AG10803 (cell line): Measurements from ENCODE around the gene TTYH3.

Source experiments
- DNase-seq: peaks from one replicate; pipeline ENCODE4 v3.0.0; 2010; ENCODE audit warnings: low read depth
- H3K4me3 ChIP-seq: 2 replicates; pipeline ENCODE4 v1.5.1; 2011; ENCODE audit warnings: mild to moderate bottlenecking, low read length, control low read depth
- TF ChIP-seq, protein P1 (sequence below): conservative IDR thresholded peaks from 2 replicates; pipeline ENCODE4 v1.5.1; 2011; ENCODE audit warnings: mild to moderate bottlenecking, low read length, control low read depth, inconsistent platforms

Gene TTYH3

DNA sequence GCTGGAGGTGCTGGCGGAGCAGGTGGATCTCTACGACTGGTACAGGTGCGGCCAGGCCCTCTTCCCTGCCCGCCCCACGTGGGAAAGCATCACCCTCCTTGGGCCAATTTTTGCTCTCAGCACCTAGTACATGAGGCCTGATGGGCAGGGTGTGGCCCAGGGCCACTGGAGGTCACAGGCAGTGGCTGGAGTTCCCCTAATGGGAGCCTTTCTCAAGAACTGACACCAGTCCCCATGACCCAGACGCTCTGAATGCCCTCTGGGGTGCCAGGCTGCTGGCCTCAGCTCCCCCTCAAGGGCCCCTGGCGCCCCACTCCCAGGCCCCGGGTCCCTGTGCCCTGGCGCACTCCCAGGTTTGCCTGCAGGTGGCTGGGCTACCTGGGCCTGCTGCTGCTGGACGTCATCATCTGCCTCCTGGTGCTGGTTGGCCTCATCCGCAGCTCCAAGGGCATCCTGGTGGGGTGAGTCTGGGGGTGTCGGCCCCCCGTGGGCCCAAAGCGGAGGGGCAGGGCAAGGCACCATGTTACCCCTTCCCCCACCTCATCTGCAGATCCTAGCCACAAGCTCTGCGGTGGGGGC, 15.9 kb downstream of the TTYH3 start:
- TF ChIP-seq, protein P1, sequence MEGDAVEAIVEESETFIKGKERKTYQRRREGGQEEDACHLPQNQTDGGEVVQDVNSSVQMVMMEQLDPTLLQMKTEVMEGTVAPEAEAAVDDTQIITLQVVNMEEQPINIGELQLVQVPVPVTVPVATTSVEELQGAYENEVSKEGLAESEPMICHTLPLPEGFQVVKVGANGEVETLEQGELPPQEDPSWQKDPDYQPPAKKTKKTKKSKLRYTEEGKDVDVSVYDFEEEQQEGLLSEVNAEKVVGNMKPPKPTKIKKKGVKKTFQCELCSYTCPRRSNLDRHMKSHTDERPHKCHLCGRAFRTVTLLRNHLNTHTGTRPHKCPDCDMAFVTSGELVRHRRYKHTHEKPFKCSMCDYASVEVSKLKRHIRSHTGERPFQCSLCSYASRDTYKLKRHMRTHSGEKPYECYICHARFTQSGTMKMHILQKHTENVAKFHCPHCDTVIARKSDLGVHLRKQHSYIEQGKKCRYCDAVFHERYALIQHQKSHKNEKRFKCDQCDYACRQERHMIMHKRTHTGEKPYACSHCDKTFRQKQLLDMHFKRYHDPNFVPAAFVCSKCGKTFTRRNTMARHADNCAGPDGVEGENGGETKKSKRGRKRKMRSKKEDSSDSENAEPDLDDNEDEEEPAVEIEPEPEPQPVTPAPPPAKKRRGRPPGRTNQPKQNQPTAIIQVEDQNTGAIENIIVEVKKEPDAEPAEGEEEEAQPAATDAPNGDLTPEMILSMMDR, result no peak
- no peak for DNase-seq
- no peak overlapping the region for H3K4me3 ChIP-seq

DNA sequence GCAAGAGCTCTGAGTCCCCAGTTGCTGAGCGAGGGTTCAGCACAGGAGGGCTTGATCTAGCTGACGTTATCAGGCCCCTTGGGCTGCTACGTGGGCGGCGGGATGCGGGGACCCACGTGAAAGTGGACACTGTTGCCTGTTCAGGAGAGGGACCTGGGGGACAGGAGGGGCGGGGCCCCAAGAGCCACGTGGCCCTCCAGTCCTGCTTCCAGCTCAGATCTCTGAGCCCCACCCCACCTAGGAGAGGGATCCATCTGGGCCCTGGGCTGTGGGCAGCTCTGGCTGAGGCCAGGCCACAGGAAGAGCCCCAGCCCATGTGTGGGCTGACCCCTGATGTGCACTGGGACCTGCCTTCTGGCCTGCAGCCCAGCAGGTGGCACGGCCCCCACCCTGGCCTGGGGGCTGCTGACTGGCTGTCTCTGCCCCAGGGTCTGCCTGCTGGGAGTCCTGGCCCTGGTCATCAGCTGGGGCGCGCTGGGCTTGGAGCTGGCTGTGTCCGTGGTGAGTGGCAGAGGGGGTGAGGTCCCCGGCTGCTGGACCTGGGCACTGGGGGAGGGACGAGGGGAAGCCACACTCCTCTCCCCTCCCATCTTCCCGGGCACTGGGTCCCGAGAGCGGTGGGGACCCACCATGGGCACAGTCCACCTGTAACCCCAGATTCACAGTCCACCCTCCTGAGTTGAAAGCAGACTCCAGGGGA, 17.5 kb downstream of the TTYH3 start:
- TF ChIP-seq, protein P1, result no peak
- DNase-seq, result no peak
- no peak overlapping the region for H3K4me3 ChIP-seq

- no peak for DNase-seq
- TF ChIP-seq, protein P1, result no peak
- H3K4me3 ChIP-seq, result no peak overlapping the region
Measured at GRCh38 chr7:2649991-2650390, 18.2 kb downstream of the TTYH3 start.

DNA sequence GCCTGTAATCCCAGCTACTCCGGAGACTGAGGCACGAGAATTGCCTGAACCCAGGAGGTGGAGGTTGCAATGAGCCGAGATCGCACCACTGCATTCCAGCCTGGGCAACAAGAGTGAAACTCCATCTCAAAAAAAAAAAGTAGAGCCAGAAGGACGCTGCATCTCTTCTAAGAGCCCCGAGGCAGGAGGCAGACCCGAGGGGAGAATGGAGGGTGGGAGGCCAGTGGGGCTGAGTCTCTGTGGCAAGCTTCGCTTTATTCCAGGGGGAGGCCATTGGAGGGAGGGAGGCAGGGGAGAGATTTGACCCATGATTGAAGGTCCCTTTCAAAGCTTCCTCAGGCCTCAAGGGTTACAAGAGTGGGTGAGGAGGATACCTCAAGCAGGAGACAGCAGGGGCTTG, 18.7 kb downstream of the TTYH3 start:
- no peak for DNase-seq
- TF ChIP-seq, protein P1, result no peak
- H3K4me3 ChIP-seq, result no peak overlapping the region

GRCh38 chr7:2651336-2651735, 19.6 kb downstream of the TTYH3 start:
- H3K4me3 ChIP-seq, result no peak overlapping the region
- TF ChIP-seq, protein P1, result peak; percentile 19
- DNase-seq, result no peak

- TF ChIP-seq, protein P1, result no peak
- H3K4me3 ChIP-seq, result no peak overlapping the region
- DNase-seq, result no peak
Measured at GRCh38 chr7:2651847-2652735, 20.3 kb downstream of the TTYH3 start.
